A549 (cell line): ENCODE measurements around the gene IQGAP2. TPM values are rescaled to one million over a fixed set of nuclear protein-coding genes. Genes with fewer than 3 reads are reported as not detected.
A peak's percentile ranks its signal among the peaks of the same experiment; 100 is the strongest.

Source experiments
- ATAC-seq, 2 experiments: fragments of 200-7000 bp in 1 of 2; fragments of >200 bp in 1 of 2; cut with Nextera tagmentation in 1 of 2; cut with Tn5 transposase in 1 of 2; 3 replicates each; pipeline versions ENCODE4 v1.8.0 to v1.9.1; 2018 to 2020; ENCODE audit warnings: mild to moderate bottlenecking in 1 of 2, moderate library complexity in 1 of 2
- CTCF ChIA-PET: fragments of 300-600 bp; sonication (Branson Sonifier 250); formaldehyde crosslinking; extraction: SDS; loops from one replicate; lab custom pipeline; 2021; ENCODE audit warnings: antibody characterized with exemption, inconsistent platforms; lab: Yijun Ruan, JAX
- POLR2A ChIA-PET: fragments of 350-600 bp; formaldehyde crosslinking; extraction: SDS; loops from one replicate; lab custom pipeline; 2021; ENCODE audit warnings: antibody characterized with exemption, inconsistent platforms; lab: Yijun Ruan, JAX
- DNase-seq, 2 experiments: peaks; one replicate each; pipeline versions ENCODE4 v3.0.0 to v3.0.0-alpha.2; 2011 to 2016; ENCODE audit warnings: low read depth in 1 of 2, low spot score in 1 of 2
- FAIRE-seq: peaks from 2 replicates; lab custom pipeline; 2011; peaks lifted over from hg19 to GRCh38; lab: Jason Lieb, UNC
- H3K27ac ChIP-seq, 2 experiments: fragments of >200 bp; sonication (Bioruptor Twin); formaldehyde crosslinking; 3 replicates each; pipeline ENCODE4 v1.5.1; 2016 to 2017
- H3K4me1 ChIP-seq: fragments of >200 bp; sonication (Bioruptor Twin); formaldehyde crosslinking; 3 replicates; pipeline ENCODE4 v1.6.1; 2016
- H3K4me2 ChIP-seq: fragments of >200 bp; sonication (Bioruptor Twin); formaldehyde crosslinking; 3 replicates; pipeline ENCODE4 v1.6.1; 2016
- H3K4me3 ChIP-seq: fragments of >200 bp; sonication (Bioruptor Twin); formaldehyde crosslinking; 3 replicates; pipeline ENCODE4 v1.5.1; 2016
- H3K9me3 ChIP-seq: fragments of >200 bp; sonication (Bioruptor Twin); formaldehyde crosslinking; 3 replicates; pipeline ENCODE4 v1.6.1; 2016
- BCL3 ChIP-seq: fragments of >200 bp; sonication (Bioruptor Twin); formaldehyde crosslinking; IDR thresholded peaks from 3 replicates; pipeline ENCODE4 v1.6.1; 2016
- CEBPB ChIP-seq, 2 experiments: fragments of >200 bp in 1 of 2; sonication (Bioruptor Twin) in 1 of 2; formaldehyde crosslinking in 1 of 2; IDR thresholded peaks; 2 replicates each; pipeline ENCODE4 v1.6.1; 2012 to 2016
- CHD2 ChIP-seq: fragments of 150-350 bp; IDR thresholded peaks from 2 replicates; pipeline ENCODE4 v1.6.1; 2014; ENCODE audit warnings: low read length; ENCODE audit not compliant: partially characterized antibody
- CHD4 ChIP-seq: fragments of 200-600 bp; sonication (generic); IDR thresholded peaks from 2 replicates; pipeline ENCODE4 v1.6.1; 2016; ENCODE audit warnings: antibody characterized with exemption, mild to moderate bottlenecking, borderline replicate concordance
- CTCF ChIP-seq: fragments of >200 bp; sonication (Bioruptor Twin); formaldehyde crosslinking; IDR thresholded peaks from 3 replicates; pipeline ENCODE4 v1.5.1; 2016
- EHMT2 ChIP-seq: fragments of 200-600 bp; sonication (generic); IDR thresholded peaks from 2 replicates; pipeline ENCODE4 v1.6.1; 2016; ENCODE audit warnings: antibody characterized with exemption, low read depth, mild to moderate bottlenecking, moderate library complexity
- ELK1 ChIP-seq: fragments of 150-350 bp; IDR thresholded peaks from 2 replicates; pipeline ENCODE4 v1.6.1; 2014; ENCODE audit warnings: low read depth, mild to moderate bottlenecking, low read length
- FOSB ChIP-seq: fragments of 250-450 bp; sonication (Bioruptor Pico); IDR thresholded peaks from 2 replicates; pipeline ENCODE4 v1.5.0; 2020; ENCODE audit warnings: mild to moderate bottlenecking, moderate library complexity
- FOXS1 ChIP-seq: fragments of 250-450 bp; sonication (Bioruptor Pico); IDR thresholded peaks from 2 replicates; pipeline ENCODE4 v1.5.0; 2020; ENCODE audit warnings: mild to moderate bottlenecking, moderate library complexity
- HES2 ChIP-seq: fragments of >200 bp; sonication (Bioruptor Twin); formaldehyde crosslinking; IDR thresholded peaks from 2 replicates; pipeline ENCODE4 v1.6.1; 2016
- HMGXB4 ChIP-seq: fragments of 250-450 bp; sonication (Bioruptor Pico); IDR thresholded peaks from 2 replicates; pipeline ENCODE4 v1.5.0; 2021; ENCODE audit warnings: mild to moderate bottlenecking, moderate library complexity, borderline replicate concordance
- HOXA7 ChIP-seq: fragments of 250-450 bp; sonication (Bioruptor Pico); IDR thresholded peaks from 2 replicates; pipeline ENCODE4 v1.5.0; 2020; ENCODE audit warnings: mild to moderate bottlenecking, moderate library complexity
- JUN ChIP-seq, 2 experiments: fragments of >200 bp; sonication (Bioruptor Twin); formaldehyde crosslinking; IDR thresholded peaks; 2 replicates in 1 of 2; 3 replicates in 1 of 2; pipeline ENCODE4 v1.6.1; 2016 to 2017
- KDM5A ChIP-seq: fragments of 200-600 bp; sonication (generic); IDR thresholded peaks from 2 replicates; pipeline ENCODE4 v1.6.1; 2016; ENCODE audit warnings: antibody characterized with exemption, mild to moderate bottlenecking
- MAFK ChIP-seq: fragments of 450-650 bp; IDR thresholded peaks from 2 replicates; pipeline ENCODE4 v1.6.1; 2014; ENCODE audit not compliant: partially characterized antibody
- NFE2L2 ChIP-seq: fragments of 150-350 bp; conservative IDR thresholded peaks from 2 replicates; pipeline ENCODE4 v1.6.1; 2014; ENCODE audit warnings: low read length
- NPAS2 ChIP-seq: fragments of 250-450 bp; sonication (Bioruptor Pico); IDR thresholded peaks from 2 replicates; pipeline ENCODE4 v1.8.0; 2022; ENCODE audit warnings: mild to moderate bottlenecking, moderate library complexity, borderline replicate concordance
- NR3C1 ChIP-seq: fragments of >200 bp; sonication (Bioruptor Twin); formaldehyde crosslinking; IDR thresholded peaks from 3 replicates; pipeline ENCODE4 v1.6.1; 2017
- RAD21 ChIP-seq, 2 experiments: fragments of >200 bp in 1 of 2; sonication (Bioruptor Twin) in 1 of 2; formaldehyde crosslinking in 1 of 2; IDR thresholded peaks in 1 of 2; conservative IDR thresholded peaks in 1 of 2; 2 replicates in 1 of 2; 3 replicates in 1 of 2; pipeline ENCODE4 v1.6.1; 2012 to 2018; ENCODE audit warnings: inconsistent platforms in 1 of 2
- REST ChIP-seq: fragments of 200-600 bp; sonication (generic); IDR thresholded peaks from 2 replicates; pipeline ENCODE4 v1.6.1; 2016; ENCODE audit warnings: antibody characterized with exemption, mild to moderate bottlenecking, moderate library complexity
- SMC3 ChIP-seq: fragments of >200 bp; sonication (Bioruptor Twin); formaldehyde crosslinking; IDR thresholded peaks from 3 replicates; pipeline ENCODE4 v1.6.1; 2018; ENCODE audit warnings: inconsistent platforms
- SREBF2 ChIP-seq: fragments of 450-650 bp; IDR thresholded peaks from 2 replicates; pipeline ENCODE4 v1.6.1; 2014; ENCODE audit warnings: mild to moderate bottlenecking, moderate library complexity
- TP53 ChIP-seq: fragments of 250-450 bp; sonication (Bioruptor Pico); IDR thresholded peaks from 2 replicates; pipeline ENCODE4 v1.5.0; 2021; ENCODE audit warnings: mild to moderate bottlenecking, moderate library complexity
- ZFP36 ChIP-seq: fragments of 450-650 bp; IDR thresholded peaks from 2 replicates; pipeline ENCODE4 v1.6.1; 2014; ENCODE audit warnings: borderline replicate concordance; ENCODE audit not compliant: partially characterized antibody
- WGBS: methylation state at CpG from one replicate; pipeline ENCODE4 v1.1.6; 2017; ENCODE audit errors: missing lambda C conversion rate; 5-methylcytosine and 5-hydroxymethylcytosine counted together
- polyA plus RNA-seq, 4 experiments: library from polyadenylated mRNA; depleted of rRNA in 3 of 4; stranded (reverse); fragments of >200 nt; fragmentation: RNase III in 1 of 4; extraction: RNeasy Plus Mini Kit Qiagen cat#74134 plus additional on column Dnase treatment in 1 of 4; gene quantifications; 2 replicates in 3 of 4; 3 replicates in 1 of 4; pipeline ENCODE4 v1.2.3, GENCODE V29; 2011 to 2017
- TF ChIP-seq, protein P1 (sequence below): IDR thresholded peaks from 2 replicates; pipeline ENCODE4 v1.6.1; 2012

IQGAP2 gene
- polyA plus RNA-seq, 2 of the 4 experiments (the other 2 are of a cell fraction): 5.3 to 10.1 TPM

DNA sequence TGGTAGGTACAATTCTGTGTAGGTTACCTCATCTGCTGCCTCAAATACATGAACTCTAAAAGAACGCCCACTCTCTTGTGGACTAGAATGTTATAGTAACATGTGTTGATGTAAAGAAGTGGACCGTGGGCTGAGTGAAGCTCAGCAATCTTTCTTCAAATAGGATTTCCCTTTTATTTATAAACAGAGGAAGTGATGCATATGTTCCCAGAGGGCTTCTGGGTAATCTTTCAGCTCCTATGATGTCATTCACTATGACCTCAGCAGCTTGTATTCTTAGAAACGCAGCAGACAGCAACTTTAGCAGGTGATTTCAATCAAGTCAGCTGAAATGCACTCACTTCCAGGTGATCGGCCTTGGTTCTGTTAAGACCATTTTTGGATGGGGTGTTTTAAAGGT, 205.7 kb downstream of the IQGAP2 start:
- peaks cover 11% of the 10 kb centered on the region for H3K4me1 ChIP-seq
- CTCF ChIA-PET: interaction anchor here (0.9 to 1.6 kb wide), 4 partner anchors 12 to 469 kb away, joined by 3 to 6 read pairs (median 4); no protein-coding TSS in a partner anchor
- no peak overlapping the region for H3K27ac ChIP-seq
- H3K9me3 ChIP-seq: no peaks in the 10 kb centered on the region
- no peak for TF ChIP-seq BCL3
- TF ChIP-seq, protein P1, sequence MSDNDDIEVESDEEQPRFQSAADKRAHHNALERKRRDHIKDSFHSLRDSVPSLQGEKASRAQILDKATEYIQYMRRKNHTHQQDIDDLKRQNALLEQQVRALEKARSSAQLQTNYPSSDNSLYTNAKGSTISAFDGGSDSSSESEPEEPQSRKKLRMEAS: no peak
- no peak for TF ChIP-seq NPAS2
- no peak for TF ChIP-seq CTCF
- no peak for TF ChIP-seq NFE2L2
- TF ChIP-seq RAD21 (conservative IDR thresholded peaks at IDR 0.05 in 1 of 2, IDR thresholded peaks at IDR 0.05 in 1 of 2): no peak
- TF ChIP-seq CHD2: no peak
- no peak for TF ChIP-seq EHMT2
- no peak for TF ChIP-seq HES2
- FAIRE-seq (no peak), ATAC-seq (peak in 1 of 2 experiments; percentile 42; a peak in 2 of 6 replicates), DNase-seq (peak in 1 of 2 experiments; percentile 49)
- H3K4me3 ChIP-seq: no peak overlapping the region
- 47% methylated on average over 4 of the region's 4 CpGs for WGBS
- POLR2A ChIA-PET: no interaction called here
- H3K4me2 ChIP-seq: no peak overlapping the region

- Histone ChIP-seq H3K9me3 (no peaks in the 10 kb centered on the region), H3K27ac (no peak overlapping the region), H3K4me3 (no peak overlapping the region), H3K4me1 (peaks cover 3% of the 10 kb centered on the region; the same call in 2 of the 3 replicates), H3K4me2 (no peak overlapping the region)
- CTCF ChIA-PET: interaction anchor here (1.0 to 2.5 kb wide), 8 partner anchors 8 to 195 kb away, joined by 3 to 26 read pairs (median 4); no protein-coding TSS in a partner anchor
- no peak for ATAC-seq
- no peak for DNase-seq
- POLR2A ChIA-PET: no interaction called here
- TF ChIP-seq MAFK (no peak), CEBPB (IDR thresholded peaks at IDR 0.05) (no peak), KDM5A (no peak), REST (no peak), RAD21 (conservative IDR thresholded peaks at IDR 0.05 in 1 of 2, IDR thresholded peaks at IDR 0.05 in 1 of 2) (no peak), SMC3 (no peak), NR3C1 (no peak), CHD4 (no peak), SREBF2 (no peak), JUN (IDR thresholded peaks at IDR 0.05) (no peak), TP53 (CRISPR knock-in tag) (no peak), NFE2L2 (no peak), ZFP36 (no peak), HMGXB4 (CRISPR knock-in tag) (no peak), EHMT2 (no peak), ELK1 (no peak), FOSB (CRISPR knock-in tag) (no peak), HOXA7 (CRISPR knock-in tag) (no peak), FOXS1 (no peak)
- TF ChIP-seq, protein P1: no peak
- FAIRE-seq: no peak
- 90% methylated on average over 1 of the region's 1 CpG for WGBS
Observed at GRCh38 chr5:76610196-76610595, 207.1 kb downstream of the IQGAP2 start.
